K562 (cell line): ENCODE results near the gene LMBR1. TPM values are rescaled to one million over a fixed set of nuclear protein-coding genes. Genes with fewer than 3 reads are reported as not detected.

Source experiments
- ATAC-seq: fragments of 200-7000 bp; cut with Tn5 transposase; 3 replicates; pipeline ENCODE4 v1.9.1; 2020; ENCODE audit warnings: moderate library complexity
- BruUV-seq: library from RNA; stranded (reverse); fragments of 400-500 nt; replicated peaks from 2 replicates; lab custom pipeline; 2021; lab: Mats Ljungman, UMichigan
- CTCF ChIA-PET: fragments of 300-600 bp; formaldehyde crosslinking; extraction: SDS; loops from one replicate; lab custom pipeline; 2021; ENCODE audit warnings: low intra/inter-chr PET ratio; lab: Yijun Ruan, JAX
- POLR2A ChIA-PET: fragments of 300-600, 350-650 bp; sonication (Branson Sonifier 250); formaldehyde crosslinking; extraction: SDS; loops from one replicate; lab custom pipeline; 2021; ENCODE audit warnings: antibody characterized with exemption, inconsistent platforms; lab: Yijun Ruan, JAX
- DNase-seq, 4 experiments: peaks; one replicate each; pipeline versions ENCODE4 v3.0.0 to v3.0.0-alpha.2; 2011 to 2018; ENCODE audit warnings: low spot score in 3 of 4, mixed read lengths in 3 of 4; ENCODE audit errors: extremely low read depth in 1 of 4
- FAIRE-seq: peaks from 2 replicates; lab custom pipeline; 2011; peaks lifted over from hg19 to GRCh38; lab: Jason Lieb, UNC
- H2AFZ ChIP-seq: 2 replicates; pipeline ENCODE4 v1.6.0; 2011; ENCODE audit warnings: low read depth, low read length, control low read depth, inconsistent platforms
- H3K27ac ChIP-seq: fragments of 200-600 bp; 3 replicates; pipeline ENCODE4 v1.8.0; 2011; ENCODE audit warnings: low read depth, mild to moderate bottlenecking, control low read depth, inconsistent platforms, low read length, moderate library complexity, mixed read lengths; ENCODE audit errors: extremely low read depth
- H3K27me3 ChIP-seq, 2 experiments: fragments of 300-600 bp in 1 of 2; 2 replicates in 1 of 2; 3 replicates in 1 of 2; pipeline versions ENCODE4 v1.6.0 to v1.8.0; 2011; ENCODE audit warnings: inconsistent platforms in 2 of 2, low read length in 2 of 2, mild to moderate bottlenecking in 1 of 2, mixed read lengths in 1 of 2, moderate library complexity in 1 of 2; ENCODE audit not compliant: control insufficient read depth in 2 of 2, insufficient read depth in 2 of 2
- H3K36me3 ChIP-seq: fragments of 300-600 bp; 3 replicates; pipeline ENCODE4 v1.8.0; 2011; ENCODE audit warnings: mild to moderate bottlenecking, low read length, inconsistent platforms; ENCODE audit not compliant: control insufficient read depth, insufficient read depth
- H3K4me1 ChIP-seq, 2 experiments: fragments of 200-600 bp in 1 of 2; replicated peaks in 1 of 2; 2 replicates in 1 of 2; 3 replicates in 1 of 2; pipeline versions ENCODE4 v1.5.1 to v1.8.0; 2011; ENCODE audit warnings: inconsistent platforms in 2 of 2, low read length in 2 of 2, mild to moderate bottlenecking in 1 of 2, mixed read lengths in 1 of 2, moderate library complexity in 1 of 2; ENCODE audit not compliant: control insufficient read depth in 2 of 2, insufficient read depth in 2 of 2
- H3K4me2 ChIP-seq: 2 replicates; pipeline ENCODE4 v1.6.1; 2011; ENCODE audit warnings: low read length, control low read depth, inconsistent platforms, mixed read lengths; ENCODE audit not compliant: insufficient read depth
- H3K4me3 ChIP-seq: fragments of 200-600 bp; sonication (generic), shearing (Covaris generic); 2 replicates; pipeline ENCODE4 v1.5.1; 2016; ENCODE audit warnings: control low read depth, inconsistent platforms
- H3K79me2 ChIP-seq: fragments of 200-600 bp; 3 replicates; pipeline ENCODE4 v1.8.0; 2011; ENCODE audit warnings: low read length, inconsistent platforms; ENCODE audit not compliant: control insufficient read depth, insufficient read depth
- H3K9ac ChIP-seq, 2 experiments: 2 replicates each; pipeline versions ENCODE4 v1.6.0 to v1.6.1; 2011; ENCODE audit warnings: low read depth in 2 of 2, low read length in 2 of 2, control low read depth in 1 of 2, inconsistent platforms in 1 of 2, mild to moderate bottlenecking in 1 of 2, mixed read lengths in 1 of 2; ENCODE audit not compliant: insufficient read depth in 1 of 2
- H3K9me1 ChIP-seq: one replicate; pipeline ENCODE4 v1.6.0; 2011; ENCODE audit warnings: inconsistent platforms, mild to moderate bottlenecking, low read length, moderate library complexity; ENCODE audit not compliant: control insufficient read depth, insufficient read depth
- H3K9me3 ChIP-seq: replicated peaks from 2 replicates; pipeline ENCODE4 v1.5.1; 2011; ENCODE audit warnings: low read depth, low read length, inconsistent platforms; ENCODE audit not compliant: control insufficient read depth, insufficient read depth
- H4K20me1 ChIP-seq: replicated peaks from 2 replicates; pipeline ENCODE4 v1.6.1; 2011; ENCODE audit warnings: low read length, inconsistent platforms, mixed read lengths; ENCODE audit not compliant: control insufficient read depth, insufficient read depth
- CTCFL ChIP-seq: IDR thresholded peaks from 2 replicates; pipeline ENCODE4 v1.6.1; 2011; ENCODE audit warnings: borderline replicate concordance, low read depth, mild to moderate bottlenecking, moderate library complexity, low read length; ENCODE audit not compliant: insufficient read depth, poor library complexity, severe bottlenecking
- GABPB2 ChIP-seq: fragments of 250-450 bp; sonication (Bioruptor Pico); conservative IDR thresholded peaks from 2 replicates; pipeline ENCODE4 v1.5.1; 2021; ENCODE audit warnings: mild to moderate bottlenecking
- GTF2F1 ChIP-seq: IDR thresholded peaks from 2 replicates; pipeline ENCODE4 v1.6.1; 2011; ENCODE audit warnings: low read depth, low read length, improper control_type of control experiment
- HIVEP1 ChIP-seq: fragments of 250-450 bp; sonication (Bioruptor Pico); IDR thresholded peaks from 2 replicates; pipeline ENCODE4 v1.4.0; 2020; ENCODE audit warnings: mild to moderate bottlenecking
- IRF9 ChIP-seq: fragments of 450-650 bp; IDR thresholded peaks from 2 replicates; pipeline ENCODE4 v1.6.1; 2016; ENCODE audit warnings: missing biosample characterization, missing genetic modification characterization
- LCOR ChIP-seq: sonication (generic); formaldehyde crosslinking; IDR thresholded peaks from 2 replicates; pipeline ENCODE4 v1.8.0; 2022; ENCODE audit warnings: mild to moderate bottlenecking, missing genetic modification reagents
- NFIC ChIP-seq: fragments of 450-650 bp; IDR thresholded peaks from 2 replicates; pipeline ENCODE4 v1.6.1; 2017; ENCODE audit warnings: mild to moderate bottlenecking, inconsistent platforms
- PKNOX1 ChIP-seq: fragments of 450-650 bp; IDR thresholded peaks from 2 replicates; pipeline ENCODE4 v1.6.1; 2016
- USF2 ChIP-seq: sonication (generic); formaldehyde crosslinking; IDR thresholded peaks from 2 replicates; pipeline ENCODE4 v1.5.0; 2020; ENCODE audit warnings: missing genetic modification reagents
- ZNF174 ChIP-seq: fragments of 250-450 bp; sonication (Bioruptor Pico); IDR thresholded peaks from 2 replicates; pipeline ENCODE4 v1.4.0; 2020; ENCODE audit warnings: mild to moderate bottlenecking
- ZNF41 ChIP-seq: fragments of 250-450 bp; sonication (Bioruptor Pico); conservative IDR thresholded peaks from 2 replicates; pipeline ENCODE4 v1.4.0; 2020; ENCODE audit warnings: mild to moderate bottlenecking
- WGBS: fragments of 100-300 bp; shearing (Covaris generic); methylation state at CpG from one replicate; pipeline ENCODE4 v1.1.6; 2016; ENCODE audit warnings: low coverage, mixed read lengths; ENCODE audit not compliant: insufficient coverage; ENCODE audit errors: missing lambda C conversion rate; 5-methylcytosine and 5-hydroxymethylcytosine counted together
- in situ Hi-C: fragments of 300-500 bp; cut with MboI; formaldehyde crosslinking; loops from 4 replicates; pipeline ENCODE4 v1.15.0; 2018; ENCODE audit warnings: inconsistent platforms, mixed read lengths
- intact Hi-C: fragments of 100-400 bp; cut with micrococcal nuclease; formaldehyde crosslinking; loops from 2 replicates; pipeline ENCODE4 v1.14.2; 2022
- polyA plus RNA-seq, 8 experiments: library from polyadenylated mRNA; depleted of rRNA in 4 of 8; stranded (reverse) in 5 of 8; unstranded in 3 of 8; fragments of >200 nt; fragmentation: Nextera tagmentation in 2 of 8; fragmentation: Illumina TruSeq in 1 of 8; extraction: Ambion mirVana in 2 of 8; extraction: Trizol in 1 of 8; gene quantifications; 2 replicates each; pipeline versions ENCODE4 v1.2.1 to v1.2.3, GENCODE V29; 2011 to 2014; ENCODE audit warnings: inconsistent platforms in 1 of 8, missing spikeins in 1 of 8
- total RNA-seq, 7 experiments: library from RNA; depleted of rRNA in 6 of 7; stranded (reverse); fragments of >200 nt in 6 of 7; fragmentation: Illumina TruSeq in 2 of 7; extraction: Trizol in 2 of 7; gene quantifications; 2 replicates each; pipeline versions ENCODE4 v1.2.1 to v1.2.3, GENCODE V29; 2011 to 2021; ENCODE audit warnings: low replicate concordance in 1 of 7
- TF ChIP-seq, protein P1 (sequence below): fragments of 250-450 bp; sonication (Bioruptor Pico); IDR thresholded peaks from 2 replicates; pipeline ENCODE4 v1.5.0; 2021; ENCODE audit warnings: mild to moderate bottlenecking, moderate library complexity

Gene LMBR1
- total and polyA plus RNA-seq, 9 of the 15 experiments (the other 6 are each of a cell fraction or from before 2014, with no cell fraction given): 7.7 to 90.0 (median 59.9) TPM

GRCh38 chr7:156792611-156793010 is 100.4 kb downstream of the LMBR1 start:
- no peak overlapping the region for H3K4me2 ChIP-seq
- TF ChIP-seq NFIC: no peak
- no peak for TF ChIP-seq GTF2F1
- no peak for TF ChIP-seq IRF9 (tag)
- TF ChIP-seq ZNF174: no peak
- TF ChIP-seq ZNF41 (CRISPR knock-in tag): no peak
- TF ChIP-seq, protein P1, sequence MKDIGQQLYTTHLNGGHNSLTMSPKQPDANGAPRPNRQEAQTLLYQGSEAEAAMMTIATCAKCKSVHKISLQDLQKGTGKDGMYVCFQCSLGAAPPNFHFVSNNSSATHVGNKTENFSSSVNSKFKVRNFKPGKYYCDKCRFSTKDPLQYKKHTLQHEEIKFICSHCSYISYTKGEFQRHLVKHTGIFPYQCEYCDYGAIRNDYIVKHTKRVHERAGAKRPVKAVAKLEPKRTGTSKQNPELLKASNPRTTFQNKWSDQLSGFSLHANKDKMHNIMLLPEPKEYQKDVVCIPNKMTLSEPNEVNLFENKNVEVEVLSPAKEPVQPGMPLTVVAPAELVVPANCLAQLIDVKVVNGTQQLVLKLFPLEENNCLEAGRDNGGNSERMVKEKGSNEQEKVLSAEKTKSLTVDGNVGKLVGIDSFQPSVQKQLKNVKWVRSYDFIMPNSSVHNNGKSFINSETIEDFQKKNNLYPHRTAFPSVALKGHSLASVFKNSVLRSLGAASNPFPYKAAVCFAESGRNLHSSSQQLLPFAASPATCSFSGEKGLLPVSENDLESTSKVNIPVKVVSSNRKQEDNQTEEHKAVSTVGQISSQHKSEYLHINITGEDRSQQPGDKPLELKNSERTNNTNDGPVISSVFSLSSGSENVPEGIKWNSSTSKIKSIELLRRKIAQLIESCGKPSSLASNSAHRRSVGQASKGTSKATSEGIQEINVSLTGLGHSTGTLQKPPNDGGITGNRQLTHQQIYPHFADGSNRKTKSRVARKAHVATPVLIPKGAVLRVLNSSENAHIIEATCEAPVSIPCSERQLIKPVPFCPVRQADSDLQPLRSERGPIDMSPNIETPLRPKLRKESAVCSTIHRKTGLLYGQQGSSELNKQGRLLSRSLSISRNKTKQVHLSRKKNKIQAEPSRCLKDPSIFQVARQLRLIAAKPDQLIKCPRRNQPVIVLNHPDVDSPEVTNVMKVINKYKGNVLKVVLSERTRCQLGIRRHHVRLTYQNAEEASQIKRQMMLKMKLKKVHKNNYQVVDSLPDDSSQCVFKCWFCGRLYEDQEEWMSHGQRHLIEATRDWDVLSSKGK (CRISPR knock-in tag): no peak
- TF ChIP-seq USF2 (CRISPR knock-in tag): no peak
- no peak for TF ChIP-seq LCOR (CRISPR knock-in tag)
- no peak for TF ChIP-seq PKNOX1
- TF ChIP-seq CTCFL: no peak
- no peak for TF ChIP-seq HIVEP1 (CRISPR knock-in tag)
- TF ChIP-seq GABPB2 (CRISPR knock-in tag): no peak
- peaks cover 39% of the 10 kb centered on the region; the same call in 2 of the 3 replicates for H3K36me3 ChIP-seq
- FAIRE-seq (no peak), DNase-seq (no peak), ATAC-seq (no peak)
- no peaks in the 10 kb centered on the region for H3K27me3 ChIP-seq
- intact Hi-C loops: no loop called here
- H2AFZ ChIP-seq: no peak overlapping the region
- no peaks in the 10 kb centered on the region for H3K9me3 ChIP-seq
- ChIA-PET CTCF (no interaction called here), POLR2A (interaction anchor here (0.5 to 1.4 kb wide), 4 partner anchors 9 to 1681 kb away, joined by 3 read pairs; no protein-coding TSS in a partner anchor)
- H3K4me1 ChIP-seq: no peaks in the 10 kb centered on the region
- in situ Hi-C loops: no loop called here
- WGBS: 96% methylated on average over 5 of the region's 5 CpGs
- H3K27ac ChIP-seq: no peak overlapping the region
- no peak overlapping the region for H3K9ac ChIP-seq
- H3K9me1 ChIP-seq: no peaks in the 10 kb centered on the region
- BruUV-seq: no TSS peak
- H3K79me2 ChIP-seq: no peaks in the 10 kb centered on the region
- H4K20me1 ChIP-seq: no peaks in the 10 kb centered on the region
- no peak overlapping the region for H3K4me3 ChIP-seq
